ENCODE results near the gene KCTD8. TPM values are rescaled to one million over a fixed set of nuclear protein-coding genes. Genes with fewer than 3 reads are reported as not detected.
"Not testable (repeated sequence)": the region's sequence is repeated elsewhere in the genome, so short reads cannot be mapped to it uniquely, and the experiment has no call there.

The KCTD8 gene
- total RNA-seq, 2 experiments from 2014 or later, result not detected

- no peak overlapping the region for H3K4me3 Mint-ChIP-seq
- H3K9me3 Mint-ChIP-seq, result peaks cover 4% of the 10 kb centered on the region
- TF ChIP-seq CTCF (IDR thresholded peaks at IDR 0.05), result no peak
- ChIA-PET CTCF (no interaction called here), POLR2A (no interaction called here)
- intact Hi-C loops (cut with micrococcal nuclease), result no loop called here
- no peak for DNase-seq
- no peaks in the 10 kb centered on the region for H3K4me1 Mint-ChIP-seq (ENCODE audit: low read depth)
- H3K36me3 Mint-ChIP-seq (ENCODE audit: low read depth), result no peaks in the 10 kb centered on the region
- no peak for ATAC-seq
- H3K27ac Mint-ChIP-seq, result no peak overlapping the region
- H3K27me3 Mint-ChIP-seq, result no peaks in the 10 kb centered on the region
Measured at GRCh38 chr4:44186096-44186849, 262.3 kb downstream of the KCTD8 start.

- H3K27ac Mint-ChIP-seq; H3K9me3 Mint-ChIP-seq; H3K27me3 Mint-ChIP-seq; POLR2A ChIA-PET; H3K36me3 Mint-ChIP-seq (ENCODE audit: low read depth); CTCF ChIA-PET; H3K4me3 Mint-ChIP-seq; H3K4me1 Mint-ChIP-seq (ENCODE audit: low read depth); DNase-seq; intact Hi-C loops (cut with micrococcal nuclease); ATAC-seq: not testable (repeated sequence)
Measured at GRCh38 chr4:44181491-44182349, 266.9 kb downstream of the KCTD8 start.

- H3K4me3 Mint-ChIP-seq; H3K4me1 Mint-ChIP-seq (ENCODE audit: low read depth); CTCF ChIA-PET; H3K27ac Mint-ChIP-seq; H3K27me3 Mint-ChIP-seq; H3K9me3 Mint-ChIP-seq; POLR2A ChIA-PET; DNase-seq; H3K36me3 Mint-ChIP-seq (ENCODE audit: low read depth); intact Hi-C loops (cut with micrococcal nuclease); ATAC-seq: not testable (repeated sequence)
Measured at GRCh38 chr4:44167766-44168165, 280.8 kb downstream of the KCTD8 start.

- Mint-ChIP-seq H3K9me3 (peaks cover 9% of the 10 kb centered on the region), H3K27me3 (no peaks in the 10 kb centered on the region), H3K4me3 (no peak overlapping the region), H3K27ac (no peak overlapping the region), H3K36me3 (ENCODE audit: low read depth) (no peaks in the 10 kb centered on the region), H3K4me1 (ENCODE audit: low read depth) (no peaks in the 10 kb centered on the region)
- intact Hi-C loops (cut with micrococcal nuclease), result no loop called here
- no peak for TF ChIP-seq CTCF (IDR thresholded peaks at IDR 0.05)
- DNase-seq, result no peak
- POLR2A ChIA-PET, result no interaction called here
- no peak for ATAC-seq
- CTCF ChIA-PET, result no interaction called here
Measured at GRCh38 chr4:44165938-44166337, 282.7 kb downstream of the KCTD8 start.

- no peaks in the 10 kb centered on the region for H3K27me3 Mint-ChIP-seq
Measured at GRCh38 chr4:44162538-44163270, 285.9 kb downstream of the KCTD8 start.

More at GRCh38 chr4:44162538-44163270, 285.9 kb downstream of the KCTD8 start:
- no peaks in the 10 kb centered on the region for H3K4me1 Mint-ChIP-seq (ENCODE audit: low read depth)
- H3K27ac Mint-ChIP-seq, result no peak overlapping the region
- no peak for ATAC-seq
- H3K36me3 Mint-ChIP-seq (ENCODE audit: low read depth), result no peaks in the 10 kb centered on the region
- intact Hi-C loops (cut with micrococcal nuclease), result no loop called here
- peaks cover 4% of the 10 kb centered on the region for H3K9me3 Mint-ChIP-seq
- DNase-seq, result no peak
- POLR2A ChIA-PET, result no interaction called here
- CTCF ChIA-PET, result no interaction called here
- H3K4me3 Mint-ChIP-seq, result no peak overlapping the region
- no peak for TF ChIP-seq CTCF (IDR thresholded peaks at IDR 0.05)

Measured in activated CD8-positive, alpha-beta T cell treated with anti-CD3 and anti-CD28 coated beads for 36 hours (primary cell).